PFSK-1 (cell line): ENCODE measurements around the gene INPP4A.

ENCODE experiments used
- FOXP2 ChIP-seq: optimal IDR thresholded peaks from 2 replicates; pipeline ENCODE3; 2011; ENCODE audit warnings: borderline replicate concordance, control low read depth, inconsistent platforms; ENCODE audit not compliant: insufficient read depth; ENCODE audit errors: extremely low read length, extremely low read depth
- POLR2AphosphoS5 ChIP-seq: IDR thresholded peaks from 2 replicates; pipeline ENCODE4 v1.6.1; 2012; ENCODE audit warnings: low read depth, mild to moderate bottlenecking, control low read depth, low read length, moderate library complexity
- SIN3A ChIP-seq: IDR thresholded peaks from 2 replicates; pipeline ENCODE4 v1.6.1; 2012; ENCODE audit warnings: mild to moderate bottlenecking, low read length, moderate library complexity, borderline replicate concordance; ENCODE audit not compliant: insufficient read depth
- TAF1 ChIP-seq: IDR thresholded peaks from 2 replicates; pipeline ENCODE4 v1.6.1; 2012; ENCODE audit warnings: low read length, control low read depth, borderline replicate concordance; ENCODE audit not compliant: insufficient read depth
- TF ChIP-seq, protein P1 (sequence below), 2 experiments: IDR thresholded peaks; 2 replicates each; pipeline versions ENCODE4 v1.6.1 to v1.8.0; 2011 to 2012; ENCODE audit warnings: low read depth in 2 of 2, low read length in 2 of 2, control low read depth in 1 of 2, inconsistent platforms in 1 of 2, mild to moderate bottlenecking in 1 of 2, moderate library complexity in 1 of 2; ENCODE audit not compliant: insufficient read depth in 1 of 2

INPP4A gene

DNA sequence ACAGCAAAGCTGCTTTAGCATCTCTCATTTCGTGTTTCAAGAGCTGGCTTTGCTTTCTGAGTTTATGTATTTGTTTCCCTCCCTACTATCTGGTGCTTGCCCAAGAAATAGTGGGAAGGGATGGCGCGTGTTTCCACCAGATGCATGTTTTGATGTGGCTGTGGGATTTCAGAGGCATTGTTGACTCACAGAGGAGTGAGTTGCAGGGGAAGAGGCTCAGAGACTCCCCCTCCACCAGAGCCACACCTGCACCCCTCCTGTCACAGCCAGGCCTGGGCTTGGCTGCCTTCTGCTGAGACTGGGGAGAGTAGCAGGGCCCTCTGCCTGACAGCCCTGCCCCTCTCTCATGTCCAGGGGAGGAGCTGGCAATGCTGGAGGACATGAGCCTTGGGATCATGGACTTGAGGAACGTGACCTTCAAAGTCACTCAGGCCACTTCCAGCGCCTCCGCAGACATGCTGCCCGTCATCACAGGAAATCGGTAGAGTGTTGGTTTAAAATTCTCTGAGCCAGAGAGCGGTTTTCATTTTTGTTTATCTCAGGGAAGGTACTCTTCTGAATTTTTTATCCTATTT lies 120.7 kb downstream of the INPP4A start:
- TF ChIP-seq FOXP2, result no peak
- TF ChIP-seq, protein P1, sequence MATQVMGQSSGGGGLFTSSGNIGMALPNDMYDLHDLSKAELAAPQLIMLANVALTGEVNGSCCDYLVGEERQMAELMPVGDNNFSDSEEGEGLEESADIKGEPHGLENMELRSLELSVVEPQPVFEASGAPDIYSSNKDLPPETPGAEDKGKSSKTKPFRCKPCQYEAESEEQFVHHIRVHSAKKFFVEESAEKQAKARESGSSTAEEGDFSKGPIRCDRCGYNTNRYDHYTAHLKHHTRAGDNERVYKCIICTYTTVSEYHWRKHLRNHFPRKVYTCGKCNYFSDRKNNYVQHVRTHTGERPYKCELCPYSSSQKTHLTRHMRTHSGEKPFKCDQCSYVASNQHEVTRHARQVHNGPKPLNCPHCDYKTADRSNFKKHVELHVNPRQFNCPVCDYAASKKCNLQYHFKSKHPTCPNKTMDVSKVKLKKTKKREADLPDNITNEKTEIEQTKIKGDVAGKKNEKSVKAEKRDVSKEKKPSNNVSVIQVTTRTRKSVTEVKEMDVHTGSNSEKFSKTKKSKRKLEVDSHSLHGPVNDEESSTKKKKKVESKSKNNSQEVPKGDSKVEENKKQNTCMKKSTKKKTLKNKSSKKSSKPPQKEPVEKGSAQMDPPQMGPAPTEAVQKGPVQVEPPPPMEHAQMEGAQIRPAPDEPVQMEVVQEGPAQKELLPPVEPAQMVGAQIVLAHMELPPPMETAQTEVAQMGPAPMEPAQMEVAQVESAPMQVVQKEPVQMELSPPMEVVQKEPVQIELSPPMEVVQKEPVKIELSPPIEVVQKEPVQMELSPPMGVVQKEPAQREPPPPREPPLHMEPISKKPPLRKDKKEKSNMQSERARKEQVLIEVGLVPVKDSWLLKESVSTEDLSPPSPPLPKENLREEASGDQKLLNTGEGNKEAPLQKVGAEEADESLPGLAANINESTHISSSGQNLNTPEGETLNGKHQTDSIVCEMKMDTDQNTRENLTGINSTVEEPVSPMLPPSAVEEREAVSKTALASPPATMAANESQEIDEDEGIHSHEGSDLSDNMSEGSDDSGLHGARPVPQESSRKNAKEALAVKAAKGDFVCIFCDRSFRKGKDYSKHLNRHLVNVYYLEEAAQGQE (IDR thresholded peaks at IDR 0.05; ENCODE audit: insufficient read depth in 1 of 2, low read depth in 2 of 2, low read length in 2 of 2), result no peak
- no peak for TF ChIP-seq POLR2AphosphoS5
- no peak for TF ChIP-seq SIN3A
- no peak for TF ChIP-seq TAF1

DNA sequence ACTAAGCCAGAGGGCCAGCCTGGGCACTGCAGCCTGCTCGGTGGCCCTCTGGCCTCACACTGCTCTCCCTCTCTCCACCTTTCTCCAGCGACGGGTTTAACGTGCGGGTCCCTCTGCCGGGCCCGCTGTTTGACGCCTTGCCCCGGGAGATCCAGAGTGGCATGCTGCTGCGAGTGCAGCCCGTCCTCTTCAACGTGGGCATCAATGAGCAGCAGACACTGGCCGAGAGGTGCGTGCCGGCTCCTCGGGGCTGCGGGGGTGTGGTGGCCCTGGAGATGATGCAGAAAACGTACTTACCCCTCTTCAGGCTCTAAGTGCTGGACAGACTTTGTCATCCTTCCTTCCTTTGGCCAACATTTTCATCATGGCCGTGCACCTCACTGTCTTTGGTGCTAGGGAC lies 121.3 kb downstream of the INPP4A start:
- TF ChIP-seq FOXP2 (no peak), SIN3A (no peak), TAF1 (no peak), POLR2AphosphoS5 (no peak)
- TF ChIP-seq, protein P1 (IDR thresholded peaks at IDR 0.05; ENCODE audit: insufficient read depth in 1 of 2, low read depth in 2 of 2, low read length in 2 of 2), result no peak

- TF ChIP-seq SIN3A, result no peak
- no peak for TF ChIP-seq FOXP2
- TF ChIP-seq, protein P1 (IDR thresholded peaks at IDR 0.05; ENCODE audit: insufficient read depth in 1 of 2, low read depth in 2 of 2, low read length in 2 of 2), result no peak
- no peak for TF ChIP-seq TAF1
- TF ChIP-seq POLR2AphosphoS5, result no peak
These were observed 123.7 kb downstream of the INPP4A start for GRCh38 chr2:98568161-98568956.

DNA sequence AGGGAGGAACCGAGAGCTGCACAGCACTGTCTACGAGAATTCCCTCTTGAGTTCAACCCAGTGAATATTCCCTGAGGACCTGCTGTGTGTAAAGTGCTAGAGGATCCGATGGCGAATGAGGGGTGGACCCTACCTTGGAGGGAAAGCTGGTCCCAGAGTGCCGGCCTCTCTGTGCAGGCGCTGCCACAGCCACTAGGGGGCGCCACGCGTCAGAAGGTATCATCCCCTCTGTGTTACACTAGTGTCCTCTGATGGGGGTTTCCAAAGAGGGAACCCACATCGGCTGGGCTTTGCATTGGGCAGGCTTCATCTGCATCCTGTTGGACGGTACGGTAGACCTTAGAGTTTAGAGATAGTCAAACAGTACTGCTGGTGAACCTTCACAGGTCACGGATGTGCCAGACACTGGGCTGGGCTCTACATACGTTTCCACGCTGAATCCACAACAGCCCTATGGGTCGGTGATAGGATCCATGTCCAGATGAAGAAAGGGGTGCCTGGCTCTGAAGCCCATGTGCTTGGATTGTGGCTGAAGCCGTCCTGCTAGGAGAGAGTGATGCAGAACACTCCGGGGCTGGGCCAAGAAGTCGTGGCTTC lies 124.6 kb downstream of the INPP4A start:
- TF ChIP-seq POLR2AphosphoS5 (no peak), FOXP2 (no peak)

DNA sequence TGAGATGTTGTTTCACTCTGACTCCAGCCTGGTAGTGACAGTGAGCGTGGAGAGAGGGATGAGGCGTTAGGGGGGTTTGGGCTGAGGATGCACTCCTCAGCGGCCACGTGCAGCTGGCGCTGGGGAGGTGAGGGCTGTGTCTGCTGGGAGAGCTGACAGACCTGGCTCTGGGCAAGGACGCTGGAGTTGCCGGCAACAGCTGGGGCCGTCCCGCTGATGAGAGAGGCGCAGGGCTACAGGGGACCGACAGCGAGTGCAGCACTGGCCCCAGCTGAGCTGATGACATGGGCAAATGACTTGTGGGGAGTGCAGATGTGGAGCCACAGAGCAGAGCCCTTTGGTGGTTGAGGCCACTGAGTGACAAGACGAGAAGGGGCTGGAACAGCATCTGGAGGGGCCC lies 125.3 kb downstream of the INPP4A start:
- no peak for TF ChIP-seq FOXP2
- TF ChIP-seq TAF1, result no peak
- TF ChIP-seq SIN3A, result no peak
- no peak for TF ChIP-seq POLR2AphosphoS5
- TF ChIP-seq, protein P1 (IDR thresholded peaks at IDR 0.05; ENCODE audit: insufficient read depth in 1 of 2, low read depth in 2 of 2, low read length in 2 of 2), result no peak
